ENCODE results near the gene KRTAP5-1.
"Not testable (repeated sequence)": the region's sequence is repeated elsewhere in the genome, so short reads cannot be mapped to it uniquely, and the experiment has no call there.

GRCh38 chr11:1596576-1597121 lies 11.6 kb upstream of the KRTAP5-1 start:
- not testable (repeated sequence) for TF ChIP-seq CTCF (optimal IDR thresholded peaks at IDR 0.05 in 1 of 3, IDR thresholded peaks at IDR 0.05 in 1 of 3, conservative IDR thresholded peaks at IDR 0.05 in 1 of 3; ENCODE audit: extremely low read depth in 1 of 3, insufficient read depth in 2 of 3, low read length in 3 of 3); EZH2 (IDR thresholded peaks at IDR 0.05; ENCODE audit: low read length)
